Mesothelial cell of epicardium (in vitro differentiated cells): ENCODE data around the gene ARHGEF12. TPM values are rescaled to one million over a fixed set of nuclear protein-coding genes. Genes with fewer than 3 reads are reported as not detected.
A peak's percentile ranks its signal among the peaks of the same experiment; 100 is the strongest.

ENCODE experiments used
- DNase-seq, 2 experiments: peaks; one replicate each; pipeline ENCODE4 v3.0.0; 2021; ENCODE audit warnings: low spot score in 2 of 2; ENCODE audit not compliant: unreplicated experiment in 2 of 2
- H3K27ac Mint-ChIP-seq: 2 replicates; pipeline ENCODE4 v1.8.0; 2021; ENCODE audit warnings: mixed read lengths
- H3K27me3 Mint-ChIP-seq: 2 replicates; pipeline ENCODE4 v1.8.0; 2021; ENCODE audit warnings: low read depth, mixed read lengths
- H3K36me3 Mint-ChIP-seq: 2 replicates; pipeline ENCODE4 v1.8.0; 2021; ENCODE audit warnings: mixed read lengths
- H3K4me1 Mint-ChIP-seq: 2 replicates; pipeline ENCODE4 v1.8.0; 2021; ENCODE audit warnings: mixed read lengths
- H3K4me3 Mint-ChIP-seq: 2 replicates; pipeline ENCODE4 v1.8.0; 2021; ENCODE audit warnings: mild to moderate bottlenecking, moderate library complexity, mixed read lengths
- H3K9me3 Mint-ChIP-seq: 2 replicates; pipeline ENCODE4 v1.8.0; 2021; ENCODE audit warnings: mixed read lengths
- total RNA-seq: library from RNA; stranded (reverse); gene quantifications from 3 replicates; pipeline ENCODE4 v1.2.1, GENCODE V29; 2021
- TF ChIP-seq, protein P1 (sequence below): fragments of 200-600 bp; sonication (generic); IDR thresholded peaks from one replicate; pipeline ENCODE4 v1.5.0; 2021; ENCODE audit warnings: antibody characterized with exemption; ENCODE audit not compliant: unreplicated experiment

ARHGEF12 gene
- total RNA-seq, 1 donor from 2014 or later = 86.0 TPM

DNA sequence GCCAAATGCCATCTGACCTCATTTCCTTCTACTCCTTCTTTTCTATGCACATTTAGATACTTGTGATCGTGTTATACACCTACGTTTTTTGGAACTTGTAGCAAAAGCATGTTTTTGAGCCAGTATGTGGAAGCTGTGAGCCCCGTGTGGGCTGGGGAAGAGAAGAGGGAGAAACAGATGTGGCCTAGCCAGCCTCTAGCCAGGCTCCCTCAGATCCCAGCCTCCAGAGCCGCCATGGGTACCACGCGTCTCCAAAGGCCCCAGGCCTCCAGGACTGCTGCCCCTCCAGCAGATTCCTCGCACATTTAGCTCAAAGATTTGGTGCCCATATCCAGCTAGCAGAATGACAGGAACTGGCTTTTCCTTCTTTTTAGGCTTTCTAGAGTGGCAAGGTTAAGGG is 28.1 kb upstream of the ARHGEF12 start:
- no peak overlapping the region for H3K27ac Mint-ChIP-seq
- no peak overlapping the region for H3K4me3 Mint-ChIP-seq
- DNase-seq = no peak
- H3K27me3 Mint-ChIP-seq = peaks cover 2% of the 10 kb centered on the region
- H3K4me1 Mint-ChIP-seq = no peaks in the 10 kb centered on the region
- no peaks in the 10 kb centered on the region for H3K9me3 Mint-ChIP-seq
- TF ChIP-seq, protein P1, sequence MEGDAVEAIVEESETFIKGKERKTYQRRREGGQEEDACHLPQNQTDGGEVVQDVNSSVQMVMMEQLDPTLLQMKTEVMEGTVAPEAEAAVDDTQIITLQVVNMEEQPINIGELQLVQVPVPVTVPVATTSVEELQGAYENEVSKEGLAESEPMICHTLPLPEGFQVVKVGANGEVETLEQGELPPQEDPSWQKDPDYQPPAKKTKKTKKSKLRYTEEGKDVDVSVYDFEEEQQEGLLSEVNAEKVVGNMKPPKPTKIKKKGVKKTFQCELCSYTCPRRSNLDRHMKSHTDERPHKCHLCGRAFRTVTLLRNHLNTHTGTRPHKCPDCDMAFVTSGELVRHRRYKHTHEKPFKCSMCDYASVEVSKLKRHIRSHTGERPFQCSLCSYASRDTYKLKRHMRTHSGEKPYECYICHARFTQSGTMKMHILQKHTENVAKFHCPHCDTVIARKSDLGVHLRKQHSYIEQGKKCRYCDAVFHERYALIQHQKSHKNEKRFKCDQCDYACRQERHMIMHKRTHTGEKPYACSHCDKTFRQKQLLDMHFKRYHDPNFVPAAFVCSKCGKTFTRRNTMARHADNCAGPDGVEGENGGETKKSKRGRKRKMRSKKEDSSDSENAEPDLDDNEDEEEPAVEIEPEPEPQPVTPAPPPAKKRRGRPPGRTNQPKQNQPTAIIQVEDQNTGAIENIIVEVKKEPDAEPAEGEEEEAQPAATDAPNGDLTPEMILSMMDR = no peak
- H3K36me3 Mint-ChIP-seq = no peaks in the 10 kb centered on the region

DNA sequence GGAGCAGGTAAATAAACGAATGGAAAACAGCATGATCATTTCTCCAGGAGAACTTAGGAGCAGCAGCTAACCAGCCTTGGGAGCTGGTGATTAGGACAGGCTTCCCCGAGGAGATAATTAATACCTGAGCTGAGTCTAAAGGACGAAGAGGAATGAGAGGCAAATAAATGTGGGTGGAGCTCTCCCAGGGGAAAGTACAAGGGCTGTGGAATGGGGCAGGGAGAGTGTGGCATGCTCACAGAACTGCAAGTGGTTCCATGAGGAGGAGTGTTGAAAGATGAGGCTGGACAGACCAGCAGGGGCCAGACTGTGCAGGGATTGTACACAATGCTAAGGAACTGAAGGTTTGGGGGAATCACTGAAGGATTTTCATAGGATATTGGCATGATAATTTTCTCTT is 25.3 kb upstream of the ARHGEF12 start:
- H3K27ac Mint-ChIP-seq = no peak overlapping the region
- no peak for DNase-seq
- H3K36me3 Mint-ChIP-seq = no peaks in the 10 kb centered on the region
- H3K4me1 Mint-ChIP-seq = no peaks in the 10 kb centered on the region
- peaks cover 2% of the 10 kb centered on the region for H3K27me3 Mint-ChIP-seq
- H3K4me3 Mint-ChIP-seq = no peak overlapping the region
- no peaks in the 10 kb centered on the region for H3K9me3 Mint-ChIP-seq
- TF ChIP-seq, protein P1 = no peak

DNA sequence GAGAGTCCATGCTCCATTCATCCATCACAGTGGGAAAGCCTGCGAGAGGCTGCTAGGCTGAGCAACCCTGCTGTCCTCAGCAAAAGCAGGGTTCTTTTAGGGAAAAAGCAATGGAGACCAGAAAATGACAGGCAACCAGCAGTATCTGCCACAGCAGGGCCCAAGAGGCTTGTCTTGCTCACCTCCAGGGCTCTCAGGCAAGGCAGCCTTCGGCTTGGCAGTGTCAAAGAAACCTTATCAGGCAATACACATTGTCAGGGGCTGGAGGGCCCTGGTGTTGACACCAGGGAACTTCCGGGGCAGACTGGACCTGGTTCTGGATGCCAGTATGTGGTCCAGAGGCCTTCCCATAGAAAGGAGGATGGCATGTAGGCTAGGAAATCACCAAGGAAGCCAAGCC is 21.4 kb upstream of the ARHGEF12 start:
- no peak for DNase-seq
- Mint-ChIP-seq H3K36me3 (no peaks in the 10 kb centered on the region), H3K27me3 (peaks cover 1% of the 10 kb centered on the region), H3K4me1 (peaks cover 24% of the 10 kb centered on the region), H3K4me3 (no peak overlapping the region), H3K9me3 (no peaks in the 10 kb centered on the region), H3K27ac (no peak overlapping the region)
- TF ChIP-seq, protein P1 = no peak

GRCh38 chr11:120316880-120317688 is 19.1 kb upstream of the ARHGEF12 start:
- Mint-ChIP-seq H3K4me1 (peaks cover 28% of the 10 kb centered on the region), H3K27me3 (peaks cover 1% of the 10 kb centered on the region), H3K36me3 (no peaks in the 10 kb centered on the region), H3K4me3 (no peak overlapping the region), H3K9me3 (no peaks in the 10 kb centered on the region), H3K27ac (peak overlapping the region; percentile 86)
- TF ChIP-seq, protein P1 = no peak
- DNase-seq = no peak

DNA sequence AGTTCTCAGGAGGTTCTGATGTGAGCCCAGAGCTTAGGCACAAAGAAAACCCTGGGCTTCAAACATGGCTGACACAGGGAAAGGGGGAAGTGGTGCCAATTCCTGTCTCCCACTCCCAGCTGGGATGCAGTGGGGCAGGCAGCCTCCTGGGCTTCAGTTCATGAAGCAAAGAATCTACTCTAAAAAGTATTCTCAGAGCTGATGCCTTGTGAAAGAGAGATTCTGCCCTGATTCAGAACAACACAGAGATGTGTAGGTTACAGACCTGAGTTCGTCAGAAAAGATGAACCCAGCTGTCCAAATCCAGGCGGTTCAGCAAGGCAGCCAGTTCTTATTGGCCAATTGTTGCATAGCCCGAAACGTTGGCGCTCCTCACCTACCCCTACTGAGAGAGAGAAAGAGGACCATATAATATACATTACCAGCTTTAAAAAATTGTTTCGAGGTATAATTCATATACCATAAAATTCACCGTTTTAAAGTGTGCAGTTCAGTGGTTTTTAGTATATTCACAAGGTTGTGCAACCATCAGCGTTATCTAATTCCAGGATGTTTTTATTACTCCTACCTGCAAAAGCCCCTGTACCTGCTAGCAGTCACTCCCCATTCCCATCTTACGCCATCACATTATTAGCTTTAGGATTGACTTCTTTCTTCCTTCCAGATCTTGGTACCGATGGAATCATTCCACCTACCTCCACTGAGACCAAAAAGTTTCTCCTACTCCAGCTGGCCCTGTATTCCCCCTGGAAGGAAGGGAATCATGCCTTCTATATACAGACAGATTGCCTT is 18.3 kb upstream of the ARHGEF12 start:
- TF ChIP-seq, protein P1 = no peak
- Mint-ChIP-seq H3K36me3 (no peaks in the 10 kb centered on the region), H3K27me3 (peaks cover 1% of the 10 kb centered on the region), H3K4me1 (peaks cover 28% of the 10 kb centered on the region), H3K9me3 (no peaks in the 10 kb centered on the region), H3K4me3 (no peak overlapping the region), H3K27ac (peak overlapping the region; percentile 35)
- no peak for DNase-seq
